GM18505 (cell line): Measurements from ENCODE around the gene DIO3.
"Not testable (repeated sequence)": the region's sequence is repeated elsewhere in the genome, so short reads cannot be mapped to it uniquely, and the experiment has no call there.

Experiments
- ATAC-seq: cut with Tn5 transposase; IDR thresholded peaks from one replicate; pipeline ENCODE4 v1.9.1; 2021; ENCODE audit not compliant: unreplicated experiment
- POLR2A ChIP-seq: IDR thresholded peaks from 4 replicates; pipeline ENCODE4 v1.6.1; 2011; ENCODE audit warnings: borderline replicate concordance; ENCODE audit not compliant: insufficient read depth, insufficient read length; ENCODE audit errors: extremely low read depth

Gene DIO3

GRCh38 chr14:101547961-101548669 lies 13.2 kb upstream of the DIO3 start:
- TF ChIP-seq POLR2A: no peak
- no peak for ATAC-seq

- no peak for TF ChIP-seq POLR2A
- no peak for ATAC-seq
These were observed 12.6 kb upstream of the DIO3 start for GRCh38 chr14:101548710-101549109.

DNA sequence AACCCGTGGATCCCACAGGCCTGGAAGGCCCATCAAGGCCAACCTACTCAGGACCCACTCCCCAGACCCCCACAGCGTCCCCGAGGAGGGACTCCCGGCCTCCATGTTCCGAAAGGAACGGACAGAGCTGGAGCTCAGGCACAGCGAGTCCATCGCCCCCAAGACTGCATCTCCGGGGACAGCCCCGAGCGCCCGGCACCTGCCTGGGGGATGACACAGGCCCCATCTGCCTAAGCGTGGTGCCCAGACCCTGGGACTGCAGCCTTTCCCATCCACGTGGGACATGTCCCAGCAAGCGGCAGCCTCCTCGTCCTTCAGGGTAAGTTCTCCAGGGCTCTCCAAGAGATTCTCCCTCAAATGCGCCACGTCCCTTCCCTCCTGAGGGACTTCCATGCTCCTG lies 12.1 kb upstream of the DIO3 start:
- no peak for TF ChIP-seq POLR2A
- no peak for ATAC-seq

- not testable (repeated sequence) for ATAC-seq
These were observed 10.9 kb upstream of the DIO3 start for GRCh38 chr14:101550202-101550912.

DNA sequence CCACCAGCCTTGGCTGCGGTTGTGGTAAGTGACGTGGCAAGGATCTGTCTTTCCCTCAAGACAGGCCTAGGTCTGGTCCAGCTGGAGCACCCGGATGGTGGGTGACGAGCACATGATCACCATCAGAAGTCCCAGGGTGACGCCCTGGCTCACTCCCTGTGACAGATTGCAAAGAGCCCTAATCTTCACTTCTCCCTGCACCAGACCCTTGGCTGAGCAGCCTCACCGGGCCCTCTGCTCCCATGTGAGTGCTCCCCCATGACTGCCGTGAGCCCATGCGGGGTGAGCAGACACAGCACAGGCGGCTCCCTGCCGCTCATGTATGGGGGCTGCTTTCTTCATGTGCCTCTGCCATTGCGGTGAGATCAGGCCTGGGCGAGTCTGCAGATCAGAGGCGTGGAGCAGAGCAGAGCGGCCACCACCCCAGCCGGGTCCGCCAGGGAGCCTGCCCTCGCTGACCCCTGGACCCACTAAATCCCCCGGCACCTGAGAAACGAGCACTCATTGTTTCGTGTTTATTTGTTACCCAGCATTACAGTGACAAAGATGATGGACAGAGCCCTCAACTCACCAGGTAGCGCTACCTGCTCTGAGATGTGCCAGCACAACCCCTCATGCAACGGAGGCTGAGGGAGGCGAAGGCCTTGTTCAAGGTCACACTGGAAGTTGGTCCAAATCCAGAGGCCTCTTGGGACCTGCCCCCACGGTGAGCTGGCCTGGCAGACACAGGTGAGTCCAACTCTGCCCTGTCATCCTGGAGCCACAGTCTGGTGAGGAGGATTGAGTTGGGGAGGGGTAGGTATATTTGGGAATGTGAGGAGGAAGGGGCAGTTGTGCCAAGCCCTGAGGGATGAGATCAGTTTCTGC lies 9.3 kb upstream of the DIO3 start:
- TF ChIP-seq POLR2A: no peak
- no peak for ATAC-seq

- TF ChIP-seq POLR2A: no peak
- ATAC-seq: no peak
These were observed 8.5 kb upstream of the DIO3 start for GRCh38 chr14:101552786-101553231.

DNA sequence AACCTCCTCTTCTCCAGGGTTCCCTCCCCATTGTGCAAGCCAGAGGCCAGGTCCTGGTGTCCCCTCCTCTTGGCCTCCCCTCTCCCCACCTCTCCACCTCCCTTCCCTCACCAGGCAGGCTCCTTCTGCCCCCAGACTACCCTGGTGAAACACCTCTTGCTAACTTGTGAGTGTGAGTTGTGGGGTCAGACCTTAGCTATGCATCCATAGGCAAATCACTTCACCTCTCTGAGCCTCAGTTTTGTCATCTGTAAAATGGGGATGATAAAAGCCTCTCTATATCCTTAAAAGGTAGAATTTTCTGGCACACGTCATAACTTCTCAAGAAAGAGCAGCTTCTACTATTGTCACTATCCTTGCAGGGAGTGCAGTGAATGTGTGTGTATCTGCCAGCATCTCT lies 7.9 kb upstream of the DIO3 start:
- no peak for ATAC-seq
- TF ChIP-seq POLR2A: no peak

DNA sequence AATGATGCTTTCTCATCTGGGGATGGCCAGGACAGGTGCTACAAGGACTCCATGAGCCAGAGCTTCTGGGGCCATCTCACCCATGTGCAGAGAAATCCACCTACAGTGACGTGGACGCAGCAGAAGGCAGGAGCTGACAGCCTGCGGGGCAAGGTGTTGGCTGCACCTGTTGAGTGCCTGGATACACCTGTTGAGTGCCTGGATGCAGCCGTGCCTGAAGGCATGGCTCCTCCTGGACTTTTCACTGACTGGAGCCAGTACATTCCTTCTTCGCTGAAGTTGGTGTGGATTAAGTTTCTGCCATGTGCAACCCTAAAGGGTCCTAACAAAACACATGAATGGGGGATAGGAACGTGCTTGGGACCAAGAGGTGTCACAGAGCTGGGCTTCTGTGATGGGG lies 7.4 kb upstream of the DIO3 start:
- ATAC-seq: no peak
- no peak for TF ChIP-seq POLR2A

GRCh38 chr14:101554991-101555668 lies 6.2 kb upstream of the DIO3 start:
- no peak for ATAC-seq
- TF ChIP-seq POLR2A: no peak

GRCh38 chr14:101555669-101556043 lies 5.6 kb upstream of the DIO3 start:
- not testable (repeated sequence) for ATAC-seq

- TF ChIP-seq POLR2A: no peak
- ATAC-seq: no peak
These were observed 5.2 kb upstream of the DIO3 start for GRCh38 chr14:101556131-101556530.

- no peak for TF ChIP-seq POLR2A
- no peak for ATAC-seq
These were observed 4.6 kb upstream of the DIO3 start for GRCh38 chr14:101556566-101557320.

DNA sequence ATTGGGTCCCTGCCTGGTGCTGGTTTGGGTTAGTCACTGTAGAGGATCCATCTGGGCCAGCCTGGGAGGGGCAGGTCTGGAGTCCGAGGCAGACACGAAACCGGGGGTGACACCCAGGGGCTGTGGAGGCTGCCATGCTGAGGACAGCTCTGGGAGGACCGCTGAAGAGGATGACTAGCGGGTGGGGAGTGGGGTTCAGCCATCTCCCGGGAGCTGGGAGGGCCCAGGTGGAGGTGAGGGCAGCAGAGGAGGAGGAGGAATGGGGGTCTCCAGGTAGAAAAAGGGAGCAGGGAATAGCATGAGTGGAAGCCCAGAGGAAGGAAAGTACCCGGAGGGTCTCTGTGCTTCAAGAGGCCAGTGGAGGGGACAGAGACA lies 4.0 kb upstream of the DIO3 start:
- ATAC-seq: no peak
- no peak for TF ChIP-seq POLR2A
